ENCODE measurements around the gene S100A2. TPM values are rescaled to one million over a fixed set of nuclear protein-coding genes. Genes with fewer than 3 reads are reported as not detected.

Gene S100A2
- total RNA-seq, 1 donor from 2014 or later = 0.75 TPM

Other genes starting within 250 kb of the S100A2 start
- gene PGLYRP4, start 217.0 kb downstream of the S100A2 start, total RNA-seq = not detected in 2 replicates
- not detected in 2 replicates for gene S100A9, start 208.0 kb downstream of the S100A2 start, total RNA-seq
- not detected in 2 replicates for gene S100A12, start 190.2 kb downstream of the S100A2 start, total RNA-seq
- not detected in 2 replicates for gene S100A8, start 174.8 kb downstream of the S100A2 start, total RNA-seq
- not detected in 2 replicates for gene S100A7A, start 149.3 kb downstream of the S100A2 start, total RNA-seq
- gene S100A7, start 105.2 kb downstream of the S100A2 start, total RNA-seq = not detected in 2 replicates
- 209 and 229 TPM in 2 replicates for gene S100A6, start 29.9 kb downstream of the S100A2 start, total RNA-seq
- 1.8 and 2.4 TPM in 2 replicates for gene S100A5, start 24.9 kb downstream of the S100A2 start, total RNA-seq
- gene S100A4, start 20.0 kb downstream of the S100A2 start, total RNA-seq = 175 and 181 TPM in 2 replicates
- not detected in 2 replicates for gene S100A3, start 16.6 kb downstream of the S100A2 start, total RNA-seq
- gene S100A16, start 47.3 kb upstream of the S100A2 start, total RNA-seq = not detected in 2 replicates
- gene S100A14, start 50.5 kb upstream of the S100A2 start, total RNA-seq = not detected in 2 replicates
- 3.9 and 4.0 TPM in 2 replicates for gene S100A13, start 61.7 kb upstream of the S100A2 start, total RNA-seq
- not detected in 2 replicates for gene S100A1, start 62.6 kb upstream of the S100A2 start, total RNA-seq
- 94.6 and 98.7 TPM in 2 replicates for gene CHTOP, start 68.2 kb upstream of the S100A2 start, total RNA-seq
- gene SNAPIN, start 92.9 kb upstream of the S100A2 start, total RNA-seq = 32.8 and 33.1 TPM in 2 replicates
- 352 and 358 TPM in 2 replicates for gene ILF2, start 105.1 kb upstream of the S100A2 start, total RNA-seq
- gene NPR1, start 112.8 kb upstream of the S100A2 start, total RNA-seq = not detected in 2 replicates
- gene INTS3, start 162.2 kb upstream of the S100A2 start, total RNA-seq = 53.8 and 54.0 TPM in 2 replicates
- gene SLC27A3, start 209.6 kb upstream of the S100A2 start, total RNA-seq = 11.5 and 13.7 TPM in 2 replicates